ENCODE results near the gene ALDH7A1.

GRCh38 chr5:126610160-126610559 is 15.1 kb upstream of the ALDH7A1 start:
- TF ChIP-seq, protein P1, sequence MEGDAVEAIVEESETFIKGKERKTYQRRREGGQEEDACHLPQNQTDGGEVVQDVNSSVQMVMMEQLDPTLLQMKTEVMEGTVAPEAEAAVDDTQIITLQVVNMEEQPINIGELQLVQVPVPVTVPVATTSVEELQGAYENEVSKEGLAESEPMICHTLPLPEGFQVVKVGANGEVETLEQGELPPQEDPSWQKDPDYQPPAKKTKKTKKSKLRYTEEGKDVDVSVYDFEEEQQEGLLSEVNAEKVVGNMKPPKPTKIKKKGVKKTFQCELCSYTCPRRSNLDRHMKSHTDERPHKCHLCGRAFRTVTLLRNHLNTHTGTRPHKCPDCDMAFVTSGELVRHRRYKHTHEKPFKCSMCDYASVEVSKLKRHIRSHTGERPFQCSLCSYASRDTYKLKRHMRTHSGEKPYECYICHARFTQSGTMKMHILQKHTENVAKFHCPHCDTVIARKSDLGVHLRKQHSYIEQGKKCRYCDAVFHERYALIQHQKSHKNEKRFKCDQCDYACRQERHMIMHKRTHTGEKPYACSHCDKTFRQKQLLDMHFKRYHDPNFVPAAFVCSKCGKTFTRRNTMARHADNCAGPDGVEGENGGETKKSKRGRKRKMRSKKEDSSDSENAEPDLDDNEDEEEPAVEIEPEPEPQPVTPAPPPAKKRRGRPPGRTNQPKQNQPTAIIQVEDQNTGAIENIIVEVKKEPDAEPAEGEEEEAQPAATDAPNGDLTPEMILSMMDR (IDR thresholded peaks at IDR 0.05; ENCODE audit: low read length) = no peak
- no peak for TF ChIP-seq EZH2 (IDR thresholded peaks at IDR 0.05; ENCODE audit: borderline replicate concordance, low read length)

All from OCI-LY1 (cell line).